ENCODE results near the gene ZNF485. TPM values are rescaled to one million over a fixed set of nuclear protein-coding genes. Genes with fewer than 3 reads are reported as not detected.
"Not testable (repeated sequence)": the region's sequence is repeated elsewhere in the genome, so short reads cannot be mapped to it uniquely, and the experiment has no call there.

The ZNF485 gene
- polyA plus RNA-seq, 3 donors = 0.19 to 0.79 (median 0.27) TPM

- Mint-ChIP-seq H3K4me1 (no peaks in the 10 kb centered on the region), H3K36me3 (no peaks in the 10 kb centered on the region), H3K27me3 (ENCODE audit: low read depth in 3 of 3) (peaks cover 2 to 3% (median 2%) of the 10 kb centered on the region in 3 donors), H3K4me3 (no peak overlapping the region), H3K27ac (no peak overlapping the region), H3K9me3 (peaks cover 9 to 43% (median 27%) of the 10 kb centered on the region in 7 donors)
- DNase-seq = no peak
- WGBS (ENCODE audit: insufficient coverage) = 100% methylated on average over 1 of the region's 4 CpGs
- no peaks in the 10 kb centered on the region for H3K36me3 ChIP-seq (replicated peaks in 1 of 2; ENCODE audit: control insufficient read depth in 1 of 2, insufficient read depth in 2 of 2, low read length in 2 of 2)
- H3K9ac ChIP-seq (ENCODE audit: insufficient read depth, low read length, poor library complexity, severe bottlenecking) = no peak overlapping the region
- H3K79me2 ChIP-seq (ENCODE audit: insufficient read depth, low read length) = no peaks in the 10 kb centered on the region
- H3K4me3 ChIP-seq (replicated peaks in 1 of 3; ENCODE audit: low read depth in 2 of 3, low read length in 3 of 3) = no peak overlapping the region
- TF ChIP-seq, protein P1, sequence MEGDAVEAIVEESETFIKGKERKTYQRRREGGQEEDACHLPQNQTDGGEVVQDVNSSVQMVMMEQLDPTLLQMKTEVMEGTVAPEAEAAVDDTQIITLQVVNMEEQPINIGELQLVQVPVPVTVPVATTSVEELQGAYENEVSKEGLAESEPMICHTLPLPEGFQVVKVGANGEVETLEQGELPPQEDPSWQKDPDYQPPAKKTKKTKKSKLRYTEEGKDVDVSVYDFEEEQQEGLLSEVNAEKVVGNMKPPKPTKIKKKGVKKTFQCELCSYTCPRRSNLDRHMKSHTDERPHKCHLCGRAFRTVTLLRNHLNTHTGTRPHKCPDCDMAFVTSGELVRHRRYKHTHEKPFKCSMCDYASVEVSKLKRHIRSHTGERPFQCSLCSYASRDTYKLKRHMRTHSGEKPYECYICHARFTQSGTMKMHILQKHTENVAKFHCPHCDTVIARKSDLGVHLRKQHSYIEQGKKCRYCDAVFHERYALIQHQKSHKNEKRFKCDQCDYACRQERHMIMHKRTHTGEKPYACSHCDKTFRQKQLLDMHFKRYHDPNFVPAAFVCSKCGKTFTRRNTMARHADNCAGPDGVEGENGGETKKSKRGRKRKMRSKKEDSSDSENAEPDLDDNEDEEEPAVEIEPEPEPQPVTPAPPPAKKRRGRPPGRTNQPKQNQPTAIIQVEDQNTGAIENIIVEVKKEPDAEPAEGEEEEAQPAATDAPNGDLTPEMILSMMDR (IDR thresholded peaks at IDR 0.05) = no peak
- H3K27me3 ChIP-seq (ENCODE audit: control insufficient read depth in 2 of 2, insufficient read depth in 2 of 2, low read length in 2 of 2) = no peaks in the 10 kb centered on the region
- no peak overlapping the region for H2AFZ ChIP-seq (ENCODE audit: insufficient read depth, low read depth, low read length, poor library complexity, severe bottlenecking)
- H3K9me3 ChIP-seq (replicated peaks in 1 of 2; ENCODE audit: control insufficient read depth in 1 of 2, insufficient read depth in 1 of 2, low read length in 2 of 2) = peaks cover 5 to 21% of the 10 kb centered on the region in 2 donors
- no peaks in the 10 kb centered on the region for H4K20me1 ChIP-seq (ENCODE audit: insufficient read depth, low read length)
- H3K4me2 ChIP-seq (replicated peaks; ENCODE audit: extremely low read depth, low read length, poor library complexity, severe bottlenecking) = no peak overlapping the region
- intact Hi-C loops (cut with micrococcal nuclease) = no loop called here
- H3K27ac ChIP-seq (ENCODE audit: low read depth in 1 of 2, low read length in 2 of 2) = no peak overlapping the region
- H3K4me1 ChIP-seq (ENCODE audit: control insufficient read depth in 1 of 2, insufficient read depth in 2 of 2, low read length in 2 of 2) = no peaks in the 10 kb centered on the region
Observed at GRCh38 chr10:43628956-43629355, 22.7 kb downstream of the ZNF485 start.

GRCh38 chr10:43635816-43636215 lies 29.6 kb downstream of the ZNF485 start:
- H3K4me1 ChIP-seq (ENCODE audit: control insufficient read depth in 1 of 2, insufficient read depth in 2 of 2, low read length in 2 of 2); DNase-seq; H3K4me2 ChIP-seq (replicated peaks; ENCODE audit: extremely low read depth, low read length, poor library complexity, severe bottlenecking); H3K36me3 ChIP-seq (replicated peaks in 1 of 2; ENCODE audit: control insufficient read depth in 1 of 2, insufficient read depth in 2 of 2, low read length in 2 of 2); H3K4me3 Mint-ChIP-seq; H3K27me3 ChIP-seq (ENCODE audit: control insufficient read depth in 2 of 2, insufficient read depth in 2 of 2, low read length in 2 of 2); H4K20me1 ChIP-seq (ENCODE audit: insufficient read depth, low read length); H3K4me1 Mint-ChIP-seq; H3K9ac ChIP-seq (ENCODE audit: insufficient read depth, low read length, poor library complexity, severe bottlenecking); H3K27me3 Mint-ChIP-seq (ENCODE audit: low read depth in 3 of 3); intact Hi-C loops (cut with micrococcal nuclease); H3K36me3 Mint-ChIP-seq; H3K27ac ChIP-seq (ENCODE audit: low read depth in 1 of 2, low read length in 2 of 2); H2AFZ ChIP-seq (ENCODE audit: insufficient read depth, low read depth, low read length, poor library complexity, severe bottlenecking); H3K27ac Mint-ChIP-seq; H3K79me2 ChIP-seq (ENCODE audit: insufficient read depth, low read length); H3K4me3 ChIP-seq (replicated peaks in 1 of 3; ENCODE audit: low read depth in 2 of 3, low read length in 3 of 3): not testable (repeated sequence)
- no CpG with 5 or more reads among the region's 1 CpG for whole genome bisulfite sequencing (ENCODE audit: insufficient coverage)
- H3K9me3 ChIP-seq (replicated peaks in 1 of 2; ENCODE audit: control insufficient read depth in 1 of 2, insufficient read depth in 1 of 2, low read length in 2 of 2) = peaks cover 13% of the 10 kb centered on the region in 2 donors
- peaks cover 11 to 62% (median 41%) of the 10 kb centered on the region in 7 donors for H3K9me3 Mint-ChIP-seq

All from CD14-positive monocyte (primary cell).